Endothelial cell of umbilical vein (primary cell): ENCODE results near the gene PLN. TPM values are rescaled to one million over a fixed set of nuclear protein-coding genes. Genes with fewer than 3 reads are reported as not detected.

Source experiments
- BruUV-seq: library from RNA; stranded (reverse); fragments of 400-500 nt; replicated peaks from 2 replicates; lab custom pipeline; 2021; lab: Mats Ljungman, UMichigan
- CTCF ChIA-PET: fragments of 300-600, 350-600 bp; sonication (Branson Sonifier 250); formaldehyde crosslinking; loops from one replicate; lab custom pipeline; 2021; ENCODE audit warnings: antibody characterized with exemption, inconsistent platforms; lab: Charles Lee
- POLR2A ChIA-PET: fragments of 300-600, 350-600 bp; sonication (Branson Sonifier 250); formaldehyde crosslinking; loops from one replicate; lab custom pipeline; 2021; ENCODE audit warnings: antibody characterized with exemption, inconsistent platforms; lab: Charles Lee
- DNase-seq: peaks from one replicate; pipeline ENCODE4 v3.0.0-alpha.2; 2011; ENCODE audit warnings: low read depth, low spot score
- FAIRE-seq: peaks from 2 replicates; lab custom pipeline; 2011; peaks lifted over from hg19 to GRCh38; lab: Jason Lieb, UNC
- H2AFZ ChIP-seq: 2 replicates; pipeline ENCODE4 v1.6.0; 2012; ENCODE audit warnings: low read depth, low read length, control low read depth, inconsistent platforms
- H3K27ac ChIP-seq: 2 replicates; pipeline ENCODE4 v1.5.1; 2011; ENCODE audit warnings: low read depth, mild to moderate bottlenecking, control low read depth, low read length, moderate library complexity; ENCODE audit not compliant: insufficient read depth
- H3K27me3 ChIP-seq, 2 experiments: 2 replicates each; pipeline versions ENCODE4 v1.6.0 to v1.6.1; 2011; ENCODE audit warnings: low read length in 2 of 2, mixed read lengths in 1 of 2; ENCODE audit not compliant: control insufficient read depth in 2 of 2, insufficient read depth in 2 of 2
- H3K36me3 ChIP-seq, 2 experiments: 2 replicates in 1 of 2; 3 replicates in 1 of 2; pipeline ENCODE4 v1.5.1; 2011; ENCODE audit warnings: low read length in 2 of 2, mild to moderate bottlenecking in 1 of 2, moderate library complexity in 1 of 2; ENCODE audit not compliant: control insufficient read depth in 2 of 2, insufficient read depth in 2 of 2; ENCODE audit errors: extremely low read depth in 1 of 2
- H3K4me1 ChIP-seq: 3 replicates; pipeline ENCODE4 v1.5.1; 2011; ENCODE audit warnings: mild to moderate bottlenecking, low read length; ENCODE audit not compliant: control insufficient read depth, insufficient read depth; ENCODE audit errors: extremely low read depth
- H3K4me2 ChIP-seq: 2 replicates; pipeline ENCODE4 v1.6.1; 2011; ENCODE audit warnings: low read length, control low read depth, mixed read lengths; ENCODE audit not compliant: insufficient read depth
- H3K4me3 ChIP-seq, 3 experiments: fragments of 200-600 bp in 1 of 3; sonication (generic), shearing (Covaris generic) in 1 of 3; replicated peaks in 1 of 3; 2 replicates each; pipeline ENCODE4 v1.5.1; 2011 to 2016; ENCODE audit warnings: control low read depth in 3 of 3, low read length in 3 of 3, mild to moderate bottlenecking in 2 of 3, inconsistent platforms in 1 of 3, low read depth in 1 of 3, moderate library complexity in 1 of 3; ENCODE audit not compliant: insufficient read depth in 1 of 3
- H3K79me2 ChIP-seq: 2 replicates; pipeline ENCODE4 v1.6.0; 2012; ENCODE audit warnings: low read length, inconsistent platforms; ENCODE audit not compliant: control insufficient read depth, insufficient read depth
- H3K9ac ChIP-seq: replicated peaks from 2 replicates; pipeline ENCODE3; 2011; ENCODE audit warnings: low read length, control low read depth; ENCODE audit not compliant: insufficient read depth; ENCODE audit errors: extremely low read depth
- H3K9me1 ChIP-seq: replicated peaks from 3 replicates; pipeline ENCODE4 v1.6.0; 2011; ENCODE audit warnings: mild to moderate bottlenecking, low read length; ENCODE audit not compliant: control insufficient read depth, insufficient read depth; ENCODE audit errors: extremely low read depth
- H3K9me3 ChIP-seq: replicated peaks from 2 replicates; pipeline ENCODE4 v1.5.1; 2012; ENCODE audit warnings: low read length, inconsistent platforms; ENCODE audit not compliant: control insufficient read depth, insufficient read depth
- H4K20me1 ChIP-seq: replicated peaks from 2 replicates; pipeline ENCODE3; 2011; ENCODE audit warnings: mild to moderate bottlenecking, low read length; ENCODE audit not compliant: control insufficient read depth, insufficient read depth; ENCODE audit errors: extremely low read depth
- EZH2 ChIP-seq: IDR thresholded peaks from 2 replicates; pipeline ENCODE4 v1.6.1; 2012; ENCODE audit warnings: borderline replicate concordance, low read depth, mild to moderate bottlenecking, moderate library complexity, low read length, inconsistent platforms; ENCODE audit not compliant: severe bottlenecking
- FOS ChIP-seq: IDR thresholded peaks from 2 replicates; pipeline ENCODE4 v1.6.1; 2011; ENCODE audit warnings: mild to moderate bottlenecking, low read length, moderate library complexity, borderline replicate concordance; ENCODE audit not compliant: insufficient read depth
- GATA2 ChIP-seq: IDR thresholded peaks from 2 replicates; pipeline ENCODE4 v1.7.0; 2011; ENCODE audit warnings: low read depth, mild to moderate bottlenecking, moderate library complexity, mixed read lengths, low read length; ENCODE audit not compliant: insufficient read length, insufficient read depth
- JUN ChIP-seq: IDR thresholded peaks from 2 replicates; pipeline ENCODE4 v1.6.1; 2011; ENCODE audit warnings: borderline replicate concordance, low read depth; ENCODE audit not compliant: insufficient read length, insufficient read depth
- POLR2A ChIP-seq: IDR thresholded peaks from 2 replicates; pipeline ENCODE4 v1.6.1; 2012; ENCODE audit warnings: low read depth, mild to moderate bottlenecking, control low read depth, low read length
- POLR2AphosphoS5 ChIP-seq: IDR thresholded peaks from 2 replicates; pipeline ENCODE4 v1.6.1; 2012; ENCODE audit warnings: low read depth, mild to moderate bottlenecking, control low read depth, low read length, moderate library complexity; ENCODE audit not compliant: insufficient read depth
- dilution Hi-C: fragments of 300-500 bp; cut with MboI; formaldehyde crosslinking; loops from one replicate; pipeline ENCODE4 v1.15.0; 2019; ENCODE audit warnings: low sequenced_read_pairs; ENCODE audit not compliant: extremely low pct_ligation_motif_present
- intact Hi-C: fragments of 100-400 bp; cut with micrococcal nuclease; formaldehyde crosslinking; loops from one replicate; pipeline ENCODE4 v1.10.0; 2022
- polyA plus RNA-seq, 4 experiments: library from polyadenylated mRNA; depleted of rRNA in 3 of 4; stranded (reverse) in 3 of 4; unstranded in 1 of 4; fragments of >200 nt; gene quantifications; 2 replicates each; pipeline versions ENCODE4 v1.2.1 to v1.2.3, GENCODE V29; 2011 to 2012; ENCODE audit warnings: missing spikeins in 1 of 4
- total RNA-seq: library from RNA; stranded (reverse); gene quantifications from 2 replicates; pipeline ENCODE4 v1.2.3, GENCODE V29; 2021
- TF ChIP-seq, protein P1 (sequence below), 2 donors: IDR thresholded peaks; 1 replicate in 1 of 2; 2 replicates in 1 of 2; pipeline ENCODE4 v1.5.1; 2011; ENCODE audit warnings: low read length in 2 of 2, mild to moderate bottlenecking in 2 of 2, moderate library complexity in 2 of 2, control low read depth in 1 of 2, inconsistent platforms in 1 of 2, low read depth in 1 of 2; ENCODE audit not compliant: insufficient read depth in 1 of 2; ENCODE audit errors: extremely low read depth in 1 of 2
- TF ChIP-seq, protein P2 (sequence below): IDR thresholded peaks from 2 replicates; pipeline ENCODE4 v1.6.1; 2011; ENCODE audit not compliant: insufficient read depth, insufficient read length

The PLN gene
- total and polyA plus RNA-seq, 2 donors (not counting 3 experiments of a cell fraction or from before 2014, with no cell fraction given), result not detected

DNA sequence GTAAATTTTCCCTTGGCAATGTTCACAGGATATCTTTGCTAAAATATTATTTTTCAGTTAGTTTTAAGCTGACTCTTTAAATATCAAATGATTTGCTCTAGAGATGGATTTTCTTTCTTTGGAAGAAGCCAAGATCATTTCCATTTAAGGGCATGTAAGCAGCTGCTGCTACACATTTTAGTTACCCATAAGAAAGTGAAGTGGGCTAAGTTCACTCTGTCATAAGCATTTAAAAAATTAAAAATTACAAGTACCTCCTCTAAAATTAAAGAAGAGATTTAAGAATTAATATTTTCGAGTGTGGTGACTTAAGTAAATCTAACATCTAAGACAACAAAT lies 1.2 kb upstream of the PLN start:
- Histone ChIP-seq H3K4me1 (peaks cover 13% of the 10 kb centered on the region), H3K27ac (no peak overlapping the region), H3K36me3 (no peaks in the 10 kb centered on the region), H2AFZ (no peak overlapping the region), H3K27me3 (no peaks in the 10 kb centered on the region), H3K9me3 (no peaks in the 10 kb centered on the region), H3K9ac (no peak overlapping the region), H3K9me1 (no peaks in the 10 kb centered on the region), H3K4me2 (no peak overlapping the region), H3K79me2 (peaks cover 5% of the 10 kb centered on the region), H4K20me1 (no peaks in the 10 kb centered on the region), H3K4me3 (no peak overlapping the region)
- POLR2A ChIA-PET, result no interaction called here
- intact Hi-C loops, result no loop called here
- CTCF ChIA-PET, result interaction anchor here (0.9 to 2.6 kb wide), 2 partner anchors 11 to 262 kb away, joined by 3 to 7 read pairs; no protein-coding TSS in a partner anchor
- BruUV-seq, result no TSS peak
- DNase-seq (no peak), FAIRE-seq (no peak)
- dilution Hi-C loops, result no loop called here
- TF ChIP-seq FOS (no peak), EZH2 (no peak), JUN (no peak), POLR2A (no peak), POLR2AphosphoS5 (no peak), GATA2 (no peak)
- TF ChIP-seq, protein P1, sequence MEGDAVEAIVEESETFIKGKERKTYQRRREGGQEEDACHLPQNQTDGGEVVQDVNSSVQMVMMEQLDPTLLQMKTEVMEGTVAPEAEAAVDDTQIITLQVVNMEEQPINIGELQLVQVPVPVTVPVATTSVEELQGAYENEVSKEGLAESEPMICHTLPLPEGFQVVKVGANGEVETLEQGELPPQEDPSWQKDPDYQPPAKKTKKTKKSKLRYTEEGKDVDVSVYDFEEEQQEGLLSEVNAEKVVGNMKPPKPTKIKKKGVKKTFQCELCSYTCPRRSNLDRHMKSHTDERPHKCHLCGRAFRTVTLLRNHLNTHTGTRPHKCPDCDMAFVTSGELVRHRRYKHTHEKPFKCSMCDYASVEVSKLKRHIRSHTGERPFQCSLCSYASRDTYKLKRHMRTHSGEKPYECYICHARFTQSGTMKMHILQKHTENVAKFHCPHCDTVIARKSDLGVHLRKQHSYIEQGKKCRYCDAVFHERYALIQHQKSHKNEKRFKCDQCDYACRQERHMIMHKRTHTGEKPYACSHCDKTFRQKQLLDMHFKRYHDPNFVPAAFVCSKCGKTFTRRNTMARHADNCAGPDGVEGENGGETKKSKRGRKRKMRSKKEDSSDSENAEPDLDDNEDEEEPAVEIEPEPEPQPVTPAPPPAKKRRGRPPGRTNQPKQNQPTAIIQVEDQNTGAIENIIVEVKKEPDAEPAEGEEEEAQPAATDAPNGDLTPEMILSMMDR (IDR thresholded peaks at IDR 0.05; ENCODE audit: extremely low read depth in 1 of 2, insufficient read depth in 1 of 2, low read depth in 1 of 2, low read length in 2 of 2), result no peak
- TF ChIP-seq, protein P2, sequence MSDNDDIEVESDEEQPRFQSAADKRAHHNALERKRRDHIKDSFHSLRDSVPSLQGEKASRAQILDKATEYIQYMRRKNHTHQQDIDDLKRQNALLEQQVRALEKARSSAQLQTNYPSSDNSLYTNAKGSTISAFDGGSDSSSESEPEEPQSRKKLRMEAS, result no peak
